ENCODE results near the gene CGB2. TPM values are rescaled to one million over a fixed set of nuclear protein-coding genes. Genes with fewer than 3 reads are reported as not detected.
"Not testable (repeated sequence)": the region's sequence is repeated elsewhere in the genome, so short reads cannot be mapped to it uniquely, and the experiment has no call there.

Gene CGB2
- total RNA-seq, 1 experiment from 2014 or later: not detected

DNA sequence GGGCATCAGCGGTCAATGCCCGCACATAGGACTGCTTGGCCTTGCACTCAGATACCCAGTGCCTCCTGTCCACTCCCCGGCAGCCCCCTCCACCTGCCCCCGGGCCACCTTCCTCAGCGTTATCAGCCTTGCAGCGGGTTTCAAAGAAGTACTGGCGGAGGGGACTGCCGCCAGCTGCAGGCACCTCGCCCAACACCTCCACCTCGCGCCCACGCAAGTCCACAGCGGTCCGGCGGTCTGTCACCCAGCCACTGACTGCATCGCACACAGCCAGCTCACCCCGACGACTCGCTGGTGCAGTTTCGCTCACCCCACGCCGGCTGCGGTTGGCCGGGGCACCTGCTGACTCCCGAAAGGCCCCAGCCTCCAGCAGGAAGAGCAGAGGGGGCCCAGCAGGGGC is 29.8 kb downstream of the CGB2 start:
- peaks cover 59% of the 10 kb centered on the region for H3K27me3 ChIP-seq (ENCODE audit: control insufficient read depth, insufficient read depth, low read length)
- peak; percentile 43 for DNase-seq
- H3K36me3 ChIP-seq (replicated peaks; ENCODE audit: control insufficient read depth, insufficient read depth, low read length): no peaks in the 10 kb centered on the region
- H3K4me3 ChIP-seq (ENCODE audit: insufficient read depth, low read depth, low read length): no peak overlapping the region

- peak; percentile 71 for DNase-seq
- H3K4me3 ChIP-seq (ENCODE audit: insufficient read depth, low read depth, low read length): peak overlapping the region; percentile 41; the same call in 1 of the 2 replicates
- H3K36me3 ChIP-seq (replicated peaks; ENCODE audit: control insufficient read depth, insufficient read depth, low read length): no peaks in the 10 kb centered on the region
- H3K27me3 ChIP-seq (ENCODE audit: control insufficient read depth, insufficient read depth, low read length): peaks cover 54% of the 10 kb centered on the region
These were observed 32.4 kb downstream of the CGB2 start for GRCh38 chr19:49064029-49064629.

DNA sequence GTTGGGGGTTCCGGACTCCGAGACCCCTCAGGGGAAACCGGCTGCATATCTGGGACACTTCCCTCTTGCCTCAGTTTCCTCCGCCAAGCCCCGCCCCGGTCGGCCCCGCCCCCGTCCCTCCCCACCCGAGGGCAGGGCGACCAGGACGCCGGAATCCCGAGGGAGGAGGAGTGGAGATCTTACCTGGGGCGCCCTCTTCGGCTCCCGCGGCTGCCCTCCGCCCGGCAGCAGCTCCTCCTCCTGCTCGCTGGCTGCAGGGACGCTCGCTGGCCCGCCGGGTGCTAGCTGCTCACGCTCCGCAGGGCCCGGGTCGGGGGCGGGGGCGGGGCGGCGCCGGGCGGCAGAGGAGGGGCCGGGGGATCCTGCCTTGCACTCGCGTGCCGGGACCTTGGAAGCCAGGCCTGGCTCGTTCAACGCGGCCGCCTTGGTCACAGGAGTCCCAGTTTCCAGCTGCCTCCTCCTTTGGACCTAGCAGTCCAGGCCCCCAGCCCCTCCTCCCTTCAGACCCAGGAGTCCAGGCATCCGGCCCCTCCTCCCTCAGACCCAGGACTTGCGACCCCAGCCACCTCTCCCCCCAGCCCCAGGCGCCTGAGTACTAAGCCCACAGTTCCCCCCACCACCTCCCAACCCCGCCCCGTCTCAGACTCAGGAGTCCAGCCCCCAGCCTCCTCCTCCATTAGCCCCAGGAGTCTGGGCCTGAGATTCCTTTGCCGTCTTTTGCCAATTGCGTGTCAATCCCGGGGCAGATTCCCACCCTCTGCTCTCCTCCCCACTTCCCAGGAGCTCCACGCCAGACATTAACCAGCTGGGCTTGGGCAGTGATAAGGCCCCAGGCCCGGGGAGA is 33.3 kb downstream of the CGB2 start, which contains the start of gene NTF4:
NTF4 (minus strand) TSS at position 51 of the 844 bp plus-strand sequence. CDS start 2,821 bp downstream, outside the sequence.
- peak within 1 kb of the TSS; percentile 41 for H3K4me3 ChIP-seq (ENCODE audit: insufficient read depth, low read depth, low read length)
- DNase-seq: peak; percentile 97

GRCh38 chr19:49065905-49066512 is 34.3 kb downstream of the CGB2 start:
- Histone ChIP-seq H3K4me3 (ENCODE audit: insufficient read depth, low read depth, low read length) (no peak overlapping the region), H3K36me3 (replicated peaks; ENCODE audit: control insufficient read depth, insufficient read depth, low read length) (no peaks in the 10 kb centered on the region), H3K27me3 (ENCODE audit: control insufficient read depth, insufficient read depth, low read length) (peaks cover 65% of the 10 kb centered on the region)
- DNase-seq: peak; percentile 68

More for the DNA sequence above, 33.3 kb downstream of the CGB2 start, which contains the start of gene NTF4:
- Histone ChIP-seq H3K36me3 (replicated peaks; ENCODE audit: control insufficient read depth, insufficient read depth, low read length) (no peaks in the 10 kb centered on the region), H3K27me3 (ENCODE audit: control insufficient read depth, insufficient read depth, low read length) (peaks cover 57% of the 10 kb centered on the region)

DNA sequence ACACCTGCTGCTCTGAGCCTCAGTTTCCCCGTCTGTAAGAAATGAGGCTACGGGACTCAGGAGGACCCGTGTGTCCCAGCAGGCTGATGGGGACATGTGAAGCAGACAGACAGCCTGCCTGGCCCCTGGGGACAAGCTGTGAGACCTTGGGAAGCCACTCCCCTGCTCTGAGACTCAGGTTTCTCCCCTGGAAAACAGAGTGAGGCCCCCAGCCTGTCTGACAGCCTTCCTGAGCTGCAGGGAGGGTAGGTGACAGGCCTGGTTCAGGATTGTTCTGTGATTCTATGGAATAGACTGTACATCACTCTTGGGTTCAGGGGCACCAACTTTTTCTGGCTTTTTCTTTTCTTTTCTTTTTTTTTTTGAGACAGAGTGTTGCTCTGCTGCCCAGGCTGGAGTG is 35.9 kb downstream of the CGB2 start:
- no peak for DNase-seq
- Histone ChIP-seq H3K27me3 (ENCODE audit: control insufficient read depth, insufficient read depth, low read length) (peaks cover 70% of the 10 kb centered on the region), H3K4me3 (ENCODE audit: insufficient read depth, low read depth, low read length) (no peak overlapping the region), H3K36me3 (replicated peaks; ENCODE audit: control insufficient read depth, insufficient read depth, low read length) (no peaks in the 10 kb centered on the region)

GRCh38 chr19:49069026-49069425 is 37.3 kb downstream of the CGB2 start:
- DNase-seq: peak; percentile 7

GRCh38 chr19:49070416-49070815 is 38.7 kb downstream of the CGB2 start:
- Histone ChIP-seq H3K4me3 (ENCODE audit: insufficient read depth, low read depth, low read length) (no peak overlapping the region), H3K36me3 (replicated peaks; ENCODE audit: control insufficient read depth, insufficient read depth, low read length) (no peaks in the 10 kb centered on the region), H3K27me3 (ENCODE audit: control insufficient read depth, insufficient read depth, low read length) (peaks cover 74% of the 10 kb centered on the region)
- DNase-seq: no peak

More at GRCh38 chr19:49069026-49069425, 37.3 kb downstream of the CGB2 start:
- Histone ChIP-seq H3K4me3 (ENCODE audit: insufficient read depth, low read depth, low read length) (no peak overlapping the region), H3K27me3 (ENCODE audit: control insufficient read depth, insufficient read depth, low read length) (peaks cover 83% of the 10 kb centered on the region), H3K36me3 (replicated peaks; ENCODE audit: control insufficient read depth, insufficient read depth, low read length) (no peaks in the 10 kb centered on the region)

DNA sequence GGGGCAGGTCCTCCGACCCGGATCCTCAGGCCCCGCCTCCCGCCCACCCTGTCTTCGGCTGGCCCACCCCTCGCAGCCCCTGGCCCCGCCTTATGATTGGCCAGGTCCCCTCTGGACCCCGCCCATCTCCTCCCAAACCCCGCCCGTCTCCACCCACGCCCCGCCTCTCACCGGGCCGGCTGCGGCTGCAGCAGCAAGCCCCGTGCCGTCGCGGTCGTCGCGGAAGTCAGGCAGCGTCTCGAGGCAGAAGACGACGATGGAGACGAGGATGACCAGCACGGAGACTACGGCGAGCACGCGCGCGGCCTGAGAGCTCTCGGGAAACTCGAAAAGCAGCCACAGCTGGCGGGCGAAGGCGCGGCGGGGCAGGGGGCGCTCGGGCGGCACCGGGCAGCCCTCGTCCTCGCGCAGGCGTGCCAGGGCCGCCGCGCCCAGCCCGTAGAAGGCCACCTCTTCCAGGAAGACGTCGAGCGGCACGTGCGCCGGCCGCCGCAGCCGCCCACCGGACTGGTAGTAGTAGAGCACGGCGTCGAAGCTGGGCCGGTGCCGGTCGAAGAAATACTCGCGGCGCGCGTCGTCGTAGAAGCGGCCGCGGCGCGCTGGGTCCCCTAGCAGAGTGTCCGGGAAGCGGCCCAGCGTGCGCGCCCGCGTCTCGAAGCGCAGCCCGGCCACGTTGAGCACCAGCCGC is 40.3 kb downstream of the CGB2 start:
- DNase-seq: peak; percentile 98
- H3K4me3 ChIP-seq (ENCODE audit: insufficient read depth, low read depth, low read length): peak overlapping the region; percentile 22
- peaks cover 59% of the 10 kb centered on the region for H3K27me3 ChIP-seq (ENCODE audit: control insufficient read depth, insufficient read depth, low read length)
- H3K36me3 ChIP-seq (replicated peaks; ENCODE audit: control insufficient read depth, insufficient read depth, low read length): no peaks in the 10 kb centered on the region

GRCh38 chr19:49073514-49074378 is 42.1 kb downstream of the CGB2 start:
- Histone ChIP-seq H3K36me3 (replicated peaks; ENCODE audit: control insufficient read depth, insufficient read depth, low read length) (no peaks in the 10 kb centered on the region), H3K4me3 (ENCODE audit: insufficient read depth, low read depth, low read length) (no peak overlapping the region), H3K27me3 (ENCODE audit: control insufficient read depth, insufficient read depth, low read length) (peaks cover 46% of the 10 kb centered on the region)
- DNase-seq: peak; percentile 76

- DNase-seq; H3K4me3 ChIP-seq (ENCODE audit: insufficient read depth, low read depth, low read length); H3K36me3 ChIP-seq (replicated peaks; ENCODE audit: control insufficient read depth, insufficient read depth, low read length): not testable (repeated sequence)
- H3K27me3 ChIP-seq (ENCODE audit: control insufficient read depth, insufficient read depth, low read length): peaks cover 36% of the 10 kb centered on the region
These were observed 43.2 kb downstream of the CGB2 start for GRCh38 chr19:49074869-49075268.

DNA sequence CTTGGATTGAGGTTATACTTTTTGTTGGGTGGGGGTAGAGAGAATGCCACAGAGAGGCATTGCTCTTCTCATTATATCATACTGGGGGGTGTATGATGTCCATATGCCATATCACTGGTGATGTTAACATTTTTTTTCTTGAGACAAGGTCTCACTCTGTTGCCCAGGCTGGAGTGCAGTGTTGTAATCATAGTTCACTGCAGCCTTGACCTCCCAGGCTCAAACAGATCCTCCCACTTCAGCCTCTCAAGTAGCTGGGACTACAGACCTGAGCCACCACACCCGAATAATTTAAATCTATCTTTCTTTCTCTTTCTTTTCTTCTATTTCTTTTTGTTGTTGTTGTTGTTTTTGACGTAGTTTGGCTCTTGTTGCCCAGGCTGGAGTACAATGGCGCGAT is 48.7 kb downstream of the CGB2 start:
- no peak for DNase-seq
- no peaks in the 10 kb centered on the region for H3K27me3 ChIP-seq (ENCODE audit: control insufficient read depth, insufficient read depth, low read length)
- H3K4me3 ChIP-seq (ENCODE audit: insufficient read depth, low read depth, low read length): no peak overlapping the region
- H3K36me3 ChIP-seq (replicated peaks; ENCODE audit: control insufficient read depth, insufficient read depth, low read length): no peaks in the 10 kb centered on the region

DNA sequence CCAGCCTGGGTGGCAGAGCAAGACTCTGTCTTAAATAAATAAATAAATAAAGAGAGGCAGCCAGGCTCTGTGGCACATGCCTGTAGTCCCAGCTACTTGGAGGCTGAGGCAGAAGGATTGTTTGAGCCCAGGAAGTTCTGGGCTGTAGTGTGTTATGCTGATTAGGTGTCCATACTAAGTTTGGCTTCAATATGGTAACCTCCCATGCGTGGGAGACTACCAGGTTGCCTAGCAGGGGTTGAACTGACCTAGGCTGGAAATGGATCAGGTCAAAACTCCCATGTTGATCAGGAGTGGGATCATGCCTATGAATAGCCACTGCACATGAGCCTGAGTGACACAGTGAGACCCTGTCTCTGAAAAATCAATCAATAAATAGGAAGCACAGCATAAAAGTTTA is 49.6 kb downstream of the CGB2 start:
- H3K4me3 ChIP-seq (ENCODE audit: insufficient read depth, low read depth, low read length): no peak overlapping the region
- DNase-seq: no peak
- peaks cover 2% of the 10 kb centered on the region; the same call in 1 of the 2 replicates for H3K36me3 ChIP-seq (replicated peaks; ENCODE audit: control insufficient read depth, insufficient read depth, low read length)
- H3K27me3 ChIP-seq (ENCODE audit: control insufficient read depth, insufficient read depth, low read length): no peaks in the 10 kb centered on the region
